ENCODE data around the gene DRGX.

The DRGX gene

DNA sequence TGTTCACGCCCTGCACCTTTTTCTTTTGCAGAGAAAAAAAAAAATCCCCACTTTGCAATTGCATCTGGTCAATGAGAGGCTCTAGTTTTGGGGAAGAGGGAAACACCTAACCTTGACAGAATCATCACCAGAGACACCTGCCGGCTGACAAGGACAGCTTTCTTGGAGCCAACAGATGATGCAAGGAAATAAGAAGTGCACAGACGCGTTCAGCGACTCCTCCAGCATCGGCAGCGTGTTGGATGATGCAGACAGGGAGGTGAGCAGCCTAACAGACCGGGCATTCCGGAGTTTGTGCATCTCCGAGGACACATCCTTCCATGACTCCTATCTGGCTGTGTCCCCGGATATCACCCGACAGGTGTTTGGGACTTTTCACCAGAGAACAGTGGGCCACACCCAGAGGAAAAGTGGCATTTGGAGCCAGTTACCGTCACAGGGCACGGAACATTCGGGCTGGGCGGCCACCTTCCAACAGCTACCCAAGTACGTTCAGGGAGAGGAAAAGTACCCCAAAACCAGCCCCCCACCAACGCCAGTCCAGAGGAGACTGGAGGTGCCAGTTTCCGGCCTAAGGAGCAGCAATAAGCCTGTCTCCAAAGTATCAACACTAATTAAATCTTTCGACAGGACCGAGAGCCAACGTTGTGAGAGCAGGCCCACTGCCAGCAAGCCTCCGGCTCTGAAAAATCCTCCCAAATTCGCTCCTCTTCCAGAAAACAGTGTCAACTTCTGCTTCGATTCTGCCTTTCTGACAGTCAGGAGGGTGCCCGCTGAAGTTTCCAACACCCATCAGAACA is 73.3 kb downstream of the DRGX start:
- peak in 1 of 2 experiments; percentile 52 for DNase-seq (ENCODE audit: low read depth in 1 of 2, low spot score in 1 of 2)
- no peak for TF ChIP-seq JUND (IDR thresholded peaks at IDR 0.05; ENCODE audit: low read depth)
- in situ Hi-C loops (cut with HindIII; ENCODE audit: low pct_unique_long_range_greater_than_20kb, low sequenced_read_pairs), result no loop called here

DNA sequence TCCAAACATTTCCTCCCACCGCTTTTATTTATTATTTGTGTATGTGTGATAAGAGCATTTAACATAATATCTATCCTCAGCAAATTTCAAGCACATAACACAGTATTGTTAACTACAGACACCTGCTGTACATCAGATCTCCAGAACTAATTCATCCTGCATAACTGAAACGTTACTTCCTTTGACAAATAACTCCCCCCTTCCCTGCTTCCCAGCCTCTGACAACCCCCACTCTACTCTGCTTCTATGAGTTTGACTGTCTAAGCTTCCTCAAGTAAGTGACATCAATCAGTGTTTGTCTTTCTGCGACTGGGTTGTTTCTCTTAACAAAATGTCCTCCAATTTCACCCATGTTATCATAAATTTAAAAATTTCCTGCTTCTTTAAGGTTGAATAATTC is 74.9 kb downstream of the DRGX start:
- DNase-seq (ENCODE audit: low read depth in 1 of 2, low spot score in 1 of 2), result no peak
- no peak for TF ChIP-seq JUND (IDR thresholded peaks at IDR 0.05; ENCODE audit: low read depth)
- in situ Hi-C loops (cut with HindIII; ENCODE audit: low pct_unique_long_range_greater_than_20kb, low sequenced_read_pairs), result no loop called here

DNA sequence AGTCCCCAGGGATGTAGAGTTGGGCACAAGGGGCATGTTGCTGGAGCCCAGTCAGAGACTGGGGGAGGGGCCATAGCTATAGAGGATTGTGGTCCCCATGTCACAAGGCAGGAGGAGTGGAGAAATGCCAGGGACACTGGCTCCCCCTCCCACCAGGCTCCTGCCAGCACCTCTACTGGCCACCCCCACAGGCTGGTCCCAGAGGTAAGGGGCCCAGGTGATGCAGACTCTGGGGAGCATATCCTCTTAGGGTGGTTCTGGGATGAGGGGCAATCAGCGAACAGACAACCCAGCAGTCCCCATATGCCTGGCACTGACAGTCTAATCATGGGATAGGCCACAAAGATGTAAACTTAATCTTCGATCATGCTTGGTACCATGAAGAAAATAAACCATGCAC is 75.7 kb downstream of the DRGX start:
- DNase-seq (ENCODE audit: low read depth in 1 of 2, low spot score in 1 of 2), result no peak
- no peak for TF ChIP-seq JUND (IDR thresholded peaks at IDR 0.05; ENCODE audit: low read depth)
- in situ Hi-C loops (cut with HindIII; ENCODE audit: low pct_unique_long_range_greater_than_20kb, low sequenced_read_pairs), result no loop called here

DNA sequence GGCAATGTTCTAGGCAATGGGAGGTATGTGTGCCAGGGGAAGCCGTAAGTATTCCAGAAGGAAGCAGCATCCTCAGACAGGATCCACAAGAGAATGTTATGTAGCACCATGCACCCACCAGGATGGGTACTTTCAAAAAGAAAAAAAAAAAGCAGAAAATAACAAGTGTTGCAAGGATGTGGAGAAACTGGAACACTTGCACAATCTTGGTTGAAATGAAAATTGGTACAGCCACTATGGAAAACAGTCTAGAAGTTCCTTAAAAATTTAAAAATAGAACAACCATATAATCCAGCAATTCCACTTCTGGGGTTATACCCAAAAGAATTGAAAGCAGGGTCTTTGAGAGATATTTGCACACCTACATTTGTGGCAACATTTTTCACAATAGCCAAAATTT is 76.7 kb downstream of the DRGX start:
- in situ Hi-C loops (cut with HindIII; ENCODE audit: low pct_unique_long_range_greater_than_20kb, low sequenced_read_pairs), result no loop called here
- no peak for DNase-seq (ENCODE audit: low read depth in 1 of 2, low spot score in 1 of 2)
- no peak for TF ChIP-seq JUND (IDR thresholded peaks at IDR 0.05; ENCODE audit: low read depth)

DNA sequence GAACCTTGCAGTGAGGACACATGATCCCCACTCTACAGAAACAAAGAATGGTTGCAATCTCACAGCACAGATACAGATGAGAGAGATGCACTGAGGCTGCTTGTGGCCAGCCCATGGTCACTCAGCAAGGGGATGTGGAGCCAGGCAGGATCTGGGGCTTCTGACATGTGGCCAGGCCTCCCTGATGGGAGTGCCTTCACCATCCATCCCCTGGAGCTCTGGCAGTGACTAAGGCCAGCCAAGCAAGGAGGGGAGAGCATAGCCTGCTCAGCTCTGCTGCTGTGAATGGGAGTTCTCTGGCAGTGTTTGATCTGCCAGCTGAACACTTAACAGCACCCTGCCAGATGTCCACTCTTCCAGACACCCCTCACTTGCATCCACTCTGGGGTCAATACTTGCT is 77.1 kb downstream of the DRGX start:
- no peak for TF ChIP-seq JUND (IDR thresholded peaks at IDR 0.05; ENCODE audit: low read depth)
- DNase-seq (ENCODE audit: low read depth in 1 of 2, low spot score in 1 of 2), result no peak
- in situ Hi-C loops (cut with HindIII; ENCODE audit: low pct_unique_long_range_greater_than_20kb, low sequenced_read_pairs), result no loop called here

DNA sequence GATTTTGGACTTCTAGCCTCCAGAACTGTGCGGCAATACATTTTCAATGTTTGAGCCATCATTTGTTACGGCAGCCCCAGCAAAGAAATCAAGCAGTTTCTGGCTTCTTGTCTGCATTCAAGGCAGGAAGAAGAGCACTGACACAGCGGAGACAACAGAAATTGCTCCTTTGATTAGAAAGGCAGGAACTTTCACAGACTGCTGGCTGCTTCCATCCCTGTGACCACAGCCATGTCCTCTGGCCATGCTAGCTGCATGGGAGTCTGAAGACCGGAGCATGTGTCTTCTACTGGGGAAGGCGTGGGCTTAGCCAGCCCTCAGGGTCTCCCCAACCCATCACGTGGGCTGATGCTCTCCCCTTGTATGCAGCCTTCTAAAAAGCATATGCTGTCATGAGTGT is 77.9 kb downstream of the DRGX start:
- DNase-seq (ENCODE audit: low read depth in 1 of 2, low spot score in 1 of 2), result no peak
- in situ Hi-C loops (cut with HindIII; ENCODE audit: low pct_unique_long_range_greater_than_20kb, low sequenced_read_pairs), result no loop called here
- TF ChIP-seq JUND (IDR thresholded peaks at IDR 0.05; ENCODE audit: low read depth), result no peak

DNA sequence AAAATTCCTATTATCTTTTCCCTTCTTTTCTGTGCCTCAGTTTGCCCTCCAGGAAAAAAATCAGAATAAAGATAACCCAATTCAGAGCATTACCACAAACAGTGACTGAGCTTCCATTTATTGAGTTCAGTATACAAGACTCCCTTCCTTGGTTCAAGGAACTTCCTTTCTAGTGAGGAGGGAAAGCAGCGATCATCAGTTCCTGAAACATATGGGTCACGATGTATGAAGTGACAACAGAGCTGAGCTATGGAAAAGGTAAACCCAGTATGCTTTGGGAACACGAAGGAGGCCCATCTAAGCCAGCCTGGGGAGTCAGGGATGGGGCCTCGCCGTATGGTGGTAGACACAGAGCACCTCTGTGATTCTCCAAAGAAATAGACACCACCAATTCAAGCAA is 81.1 kb downstream of the DRGX start:
- DNase-seq (ENCODE audit: low read depth in 1 of 2, low spot score in 1 of 2), result no peak
- TF ChIP-seq JUND (IDR thresholded peaks at IDR 0.05; ENCODE audit: low read depth), result no peak
- in situ Hi-C loops (cut with HindIII; ENCODE audit: low pct_unique_long_range_greater_than_20kb, low sequenced_read_pairs), result no loop called here
